Keratinocyte (primary cell): ENCODE results near the gene GAA. TPM values are rescaled to one million over a fixed set of nuclear protein-coding genes. Genes with fewer than 3 reads are reported as not detected.
A peak's percentile ranks its signal among the peaks of the same experiment; 100 is the strongest.

Source experiments
- DNase-seq: peaks from one replicate; pipeline ENCODE4 v3.0.0-alpha.2; 2011; ENCODE audit warnings: low read depth, missing footprints, low spot score
- FAIRE-seq: peaks from 2 replicates; lab custom pipeline; 2011; peaks lifted over from hg19 to GRCh38; lab: Jason Lieb, UNC
- H2AFZ ChIP-seq: 2 replicates; pipeline ENCODE4 v1.6.0; 2012; ENCODE audit warnings: low read length, control low read depth, inconsistent platforms; ENCODE audit not compliant: control insufficient read depth
- H3K27ac ChIP-seq: 2 replicates; pipeline ENCODE4 v1.5.1; 2011; ENCODE audit warnings: low read length; ENCODE audit not compliant: control insufficient read depth, insufficient read depth
- H3K27me3 ChIP-seq: 3 replicates; pipeline ENCODE4 v1.6.0; 2011; ENCODE audit warnings: low read length; ENCODE audit not compliant: control insufficient read depth, insufficient read depth; ENCODE audit errors: extremely low read depth
- H3K36me3 ChIP-seq, 2 experiments: 2 replicates in 1 of 2; 3 replicates in 1 of 2; pipeline ENCODE4 v1.5.1; 2011; ENCODE audit warnings: low read length in 2 of 2, mild to moderate bottlenecking in 1 of 2; ENCODE audit not compliant: control insufficient read depth in 2 of 2, insufficient read depth in 2 of 2; ENCODE audit errors: extremely low read depth in 1 of 2
- H3K4me1 ChIP-seq: 3 replicates; pipeline ENCODE4 v1.5.1; 2011; ENCODE audit warnings: low read length; ENCODE audit not compliant: control insufficient read depth, insufficient read depth; ENCODE audit errors: extremely low read depth
- H3K4me2 ChIP-seq: 3 replicates; pipeline ENCODE4 v1.6.0; 2011; ENCODE audit warnings: low read depth, low read length; ENCODE audit not compliant: control insufficient read depth, insufficient read depth; ENCODE audit errors: extremely low read depth
- H3K4me3 ChIP-seq, 3 experiments: fragments of 200-600 bp in 1 of 3; sonication (generic) in 1 of 3; 2 replicates in 2 of 3; 3 replicates in 1 of 3; pipeline ENCODE4 v1.5.1; 2011 to 2016; ENCODE audit warnings: low read length in 3 of 3, mild to moderate bottlenecking in 3 of 3, control low read depth in 2 of 3, inconsistent platforms in 1 of 3, low read depth in 1 of 3, mixed read lengths in 1 of 3, mixed run types in 1 of 3, moderate library complexity in 1 of 3; ENCODE audit not compliant: control insufficient read depth in 2 of 3, insufficient read depth in 2 of 3; ENCODE audit errors: extremely low read depth in 1 of 3
- H3K79me2 ChIP-seq: 2 replicates; pipeline ENCODE4 v1.6.0; 2012; ENCODE audit warnings: low read length; ENCODE audit not compliant: control insufficient read depth, insufficient read depth
- H3K9ac ChIP-seq: 3 replicates; pipeline ENCODE4 v1.6.0; 2011; ENCODE audit warnings: low read length; ENCODE audit not compliant: control insufficient read depth, insufficient read depth; ENCODE audit errors: extremely low read depth
- H3K9me1 ChIP-seq: 3 replicates; pipeline ENCODE4 v1.6.0; 2011; ENCODE audit warnings: low read length; ENCODE audit not compliant: control insufficient read depth, insufficient read depth; ENCODE audit errors: extremely low read depth
- H3K9me3 ChIP-seq: 2 replicates; pipeline ENCODE4 v1.5.1; 2012; ENCODE audit warnings: low read depth, low read length; ENCODE audit not compliant: control insufficient read depth
- H4K20me1 ChIP-seq: 3 replicates; pipeline ENCODE4 v1.6.0; 2011; ENCODE audit warnings: low read length; ENCODE audit not compliant: control insufficient read depth, insufficient read depth; ENCODE audit errors: extremely low read depth
- CTCF ChIP-seq, 3 experiments: IDR thresholded peaks in 1 of 3; conservative IDR thresholded peaks in 1 of 3; optimal IDR thresholded peaks in 1 of 3; 2 replicates in 2 of 3; 3 replicates in 1 of 3; pipeline versions ENCODE3 to v1.5.1; 2011; ENCODE audit warnings: low read length in 3 of 3, mild to moderate bottlenecking in 3 of 3, moderate library complexity in 2 of 3, control low read depth in 1 of 3, inconsistent platforms in 1 of 3; ENCODE audit not compliant: insufficient read depth in 2 of 3; ENCODE audit errors: extremely low read depth in 1 of 3
- EZH2 ChIP-seq: IDR thresholded peaks from one replicate; pipeline ENCODE4 v1.6.1; 2012; ENCODE audit warnings: inconsistent platforms, mild to moderate bottlenecking, low read length, moderate library complexity
- dilution Hi-C: fragments of 300-500 bp; cut with MboI; formaldehyde crosslinking; loops from one replicate; pipeline ENCODE4 v1.7.0; 2020; ENCODE audit warnings: low sequenced_read_pairs; ENCODE audit not compliant: extremely low pct_ligation_motif_present
- polyA plus RNA-seq, 5 experiments: library from polyadenylated mRNA; depleted of rRNA in 3 of 5; stranded (reverse) in 3 of 5; stranded (forward) in 1 of 5; unstranded in 1 of 5; fragments of >200 nt; gene quantifications; 1 replicate in 1 of 5; 2 replicates in 3 of 5; 3 replicates in 1 of 5; pipeline versions ENCODE4 v1.2.1 to v1.2.3, GENCODE V29; 2011 to 2012; ENCODE audit warnings: missing spikeins in 2 of 5, low read depth in 1 of 5, low replicate concordance in 1 of 5

Gene GAA
- polyA plus RNA-seq, 1 donor (not counting 4 experiments of a cell fraction or from before 2014, with no cell fraction given), result 3.2 TPM

GRCh38 chr17:80100035-80100323 lies 1.4 kb upstream of the GAA start:
- FAIRE-seq, result no peak

GRCh38 chr17:80101946-80102663 lies 724 bp downstream of the GAA start:
- Histone ChIP-seq H3K27me3 (peaks cover 15% of the 10 kb centered on the region), H3K27ac (peak overlapping the region; percentile 52), H3K9me3 (no peaks in the 10 kb centered on the region), H3K4me3 (peak overlapping the region; percentile 78 to 85 (median 85)), H4K20me1 (no peaks in the 10 kb centered on the region), H3K4me2 (peak overlapping the region; percentile 98), H3K9me1 (no peaks in the 10 kb centered on the region), H3K4me1 (peaks cover 22% of the 10 kb centered on the region), H3K36me3 (no peaks in the 10 kb centered on the region), H3K9ac (peak overlapping the region; percentile 81), H2AFZ (peak overlapping the region; percentile 90), H3K79me2 (no peaks in the 10 kb centered on the region)
- dilution Hi-C loops, result no loop called here
- peak; percentile 64 for FAIRE-seq
- TF ChIP-seq EZH2, result no peak
- no peak for DNase-seq

More at GRCh38 chr17:80100035-80100323, 1.4 kb upstream of the GAA start:
- Histone ChIP-seq H3K79me2 (no peaks in the 10 kb centered on the region), H3K9me1 (no peaks in the 10 kb centered on the region), H4K20me1 (no peaks in the 10 kb centered on the region), H2AFZ (no peak overlapping the region), H3K4me1 (peaks cover 18% of the 10 kb centered on the region), H3K9ac (no peak overlapping the region), H3K27ac (no peak overlapping the region), H3K4me2 (no peak overlapping the region), H3K27me3 (peaks cover under 1% of the 10 kb centered on the region), H3K36me3 (no peaks in the 10 kb centered on the region), H3K4me3 (no peak overlapping the region), H3K9me3 (no peaks in the 10 kb centered on the region)
- TF ChIP-seq EZH2, result no peak
- dilution Hi-C loops, result no loop called here
- DNase-seq, result no peak

- Histone ChIP-seq H3K4me2 (peak overlapping the region; percentile 98), H3K4me3 (peak overlapping the region in 2 of 3 experiments; percentile 78 to 85), H3K27ac (no peak overlapping the region), H3K36me3 (no peaks in the 10 kb centered on the region), H3K9ac (no peak overlapping the region), H3K9me1 (no peaks in the 10 kb centered on the region), H2AFZ (no peak overlapping the region), H3K79me2 (no peaks in the 10 kb centered on the region), H3K27me3 (peaks cover 15% of the 10 kb centered on the region), H3K9me3 (no peaks in the 10 kb centered on the region), H3K4me1 (peaks cover 22% of the 10 kb centered on the region), H4K20me1 (no peaks in the 10 kb centered on the region)
- DNase-seq (no peak), FAIRE-seq (no peak)
- dilution Hi-C loops, result no loop called here
- peak in 1 of 3 experiments; percentile 20 for TF ChIP-seq CTCF (optimal IDR thresholded peaks at IDR 0.05 in 1 of 3, IDR thresholded peaks at IDR 0.05 in 1 of 3, conservative IDR thresholded peaks at IDR 0.05 in 1 of 3; ENCODE audit: extremely low read depth in 1 of 3, insufficient read depth in 2 of 3, low read length in 3 of 3)
- TF ChIP-seq EZH2, result no peak
These were observed 1.5 kb downstream of the GAA start for GRCh38 chr17:80102664-80103448.
